Activated naive CD4-positive, alpha-beta T cell treated with anti-CD3 and anti-CD28 coated beads, Interleukin-2, amount 50 U/mL, for 16 hours (primary cell): ENCODE data around the gene CRYAB.
A peak's percentile ranks its signal among the peaks of the same experiment; 100 is the strongest.

Source experiments
- DNase-seq: peaks from one replicate; pipeline ENCODE4 v3.0.0-alpha.2; 2020

The CRYAB gene

DNA sequence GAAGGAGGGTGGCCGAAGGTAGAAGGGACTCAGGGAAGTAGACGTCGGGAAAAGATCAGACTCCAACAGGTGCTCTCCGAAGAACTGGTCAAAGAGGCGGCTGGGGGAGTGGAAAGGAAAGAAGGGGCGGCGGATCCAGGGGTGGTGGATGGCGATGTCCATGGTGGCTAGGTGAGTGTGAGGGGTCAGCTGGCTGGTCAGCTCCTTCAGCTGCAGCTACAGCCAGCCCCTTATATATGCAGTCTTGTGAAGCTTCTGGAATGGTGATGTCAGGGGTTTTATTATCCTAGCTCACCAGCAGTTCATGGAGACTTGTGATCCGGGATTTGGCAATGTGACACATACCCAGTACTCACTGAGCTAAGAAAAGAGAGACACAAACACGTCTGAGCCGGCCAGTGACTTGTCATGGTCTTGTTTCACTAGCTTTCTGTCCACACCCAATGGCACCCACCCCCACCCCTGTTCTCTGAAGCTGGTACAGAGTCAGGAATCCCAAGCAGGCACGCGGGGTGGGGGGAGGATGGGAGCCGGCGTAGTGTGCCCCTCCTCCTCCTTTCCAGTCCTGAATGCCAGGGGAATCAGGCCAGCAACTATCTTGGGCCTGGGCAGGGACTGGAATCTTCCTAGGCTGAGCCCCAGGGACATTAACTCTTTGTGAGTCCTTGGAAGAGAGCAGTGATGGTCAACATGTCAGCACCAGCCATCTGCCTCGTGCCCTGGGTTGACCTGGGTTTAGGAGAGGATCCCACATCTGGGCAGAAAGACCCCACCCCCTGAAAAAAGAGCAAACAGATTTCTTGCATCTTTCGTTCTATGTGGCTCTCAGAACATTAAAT is at the start of gene CRYAB:
CRYAB (minus strand) TSS at position 208 of the 839 bp plus-strand sequence; CDS start at position 162, 46 bp downstream.
- no peak for DNase-seq

DNA sequence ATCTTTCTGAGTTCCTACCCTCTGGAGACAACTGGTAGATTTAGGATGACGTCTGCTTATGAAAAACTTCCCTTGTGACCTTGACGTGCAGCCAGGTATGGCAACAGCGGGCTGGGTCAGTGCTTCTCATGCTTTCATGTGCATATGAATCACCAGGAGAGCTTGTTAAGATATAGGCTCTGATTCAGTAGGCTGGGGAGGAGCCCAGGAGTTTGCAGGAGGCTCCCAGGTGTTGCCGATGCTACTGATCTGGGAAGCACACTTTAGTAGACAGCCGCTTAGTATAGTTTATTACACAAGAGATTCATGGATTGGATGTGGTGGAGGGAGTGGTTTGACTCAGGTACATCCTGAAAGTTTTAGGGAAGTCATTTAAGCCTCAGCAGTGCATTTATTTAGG is 49.3 kb upstream of the CRYAB start:
- no peak for DNase-seq

GRCh38 chr11:111957663-111958444 is 46.3 kb upstream of the CRYAB start:
- no peak for DNase-seq

- no peak for DNase-seq
Observed at GRCh38 chr11:111954154-111954553, 42.6 kb upstream of the CRYAB start.

DNA sequence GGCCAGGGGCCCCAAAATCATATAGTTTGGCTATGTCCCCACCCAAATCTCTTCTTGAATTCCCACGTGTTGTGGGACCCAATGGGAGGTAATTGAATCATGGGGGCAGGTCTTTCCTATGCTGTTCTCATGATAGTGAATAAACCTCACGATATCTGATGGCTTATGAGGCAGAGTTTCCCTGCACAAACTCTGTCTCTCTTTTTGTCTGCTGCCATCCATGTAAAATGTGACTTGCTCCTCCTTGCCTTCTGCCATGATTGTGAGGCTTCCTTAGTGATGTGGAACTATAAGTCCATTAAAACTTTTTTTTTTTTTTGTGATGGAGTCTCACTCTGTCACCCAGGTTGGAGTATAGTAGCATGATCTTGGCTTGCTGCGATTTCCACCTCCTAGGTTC is 40.0 kb upstream of the CRYAB start:
- no peak for DNase-seq

- no peak for DNase-seq
Observed at GRCh38 chr11:111949519-111950426, 38.2 kb upstream of the CRYAB start.

GRCh38 chr11:111947143-111947542 is 35.6 kb upstream of the CRYAB start:
- no peak for DNase-seq

- no peak for DNase-seq
Observed at GRCh38 chr11:111946499-111946898, 34.9 kb upstream of the CRYAB start.

DNA sequence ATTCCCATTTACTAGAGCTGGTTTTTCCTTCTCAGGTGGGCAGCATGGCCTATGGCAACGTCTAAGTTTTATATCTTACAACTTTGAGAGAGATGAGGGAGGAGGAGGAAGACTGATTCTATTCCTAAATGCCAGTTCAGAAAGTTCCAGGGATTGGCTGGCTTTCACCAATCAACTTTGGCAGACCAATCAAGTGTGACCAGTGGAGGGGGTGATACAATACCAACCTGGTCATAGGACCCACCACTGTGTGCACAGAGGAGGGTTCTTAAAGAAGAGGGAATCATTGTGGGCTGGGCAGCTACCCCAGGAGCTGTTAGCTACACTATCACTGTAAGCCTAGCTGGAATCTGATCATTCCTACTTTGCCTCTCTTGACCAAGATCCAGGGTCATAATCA is 33.6 kb upstream of the CRYAB start:
- DNase-seq = no peak

GRCh38 chr11:111944651-111945051 is 33.1 kb upstream of the CRYAB start:
- no peak for DNase-seq

- DNase-seq = no peak
Observed at GRCh38 chr11:111944139-111944538, 32.6 kb upstream of the CRYAB start.

DNA sequence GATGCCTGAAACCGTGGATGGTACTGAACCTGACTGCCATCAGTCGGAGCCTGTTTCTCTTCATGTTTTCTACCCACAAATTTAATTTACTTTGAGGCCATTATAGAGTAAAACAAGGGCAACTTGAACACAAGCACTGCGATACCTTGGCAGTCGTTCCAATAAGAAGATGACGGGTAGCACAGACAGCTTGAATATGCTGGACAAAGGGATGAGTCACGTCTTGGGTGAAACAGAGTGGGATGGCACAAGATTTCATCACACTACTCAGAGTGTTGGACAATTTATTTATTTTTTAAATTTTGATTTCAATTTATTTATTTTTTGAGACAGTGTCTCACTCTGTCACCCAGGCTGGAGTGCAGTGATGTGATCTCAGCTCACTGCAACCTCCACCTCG is 31.3 kb upstream of the CRYAB start:
- DNase-seq = no peak

DNA sequence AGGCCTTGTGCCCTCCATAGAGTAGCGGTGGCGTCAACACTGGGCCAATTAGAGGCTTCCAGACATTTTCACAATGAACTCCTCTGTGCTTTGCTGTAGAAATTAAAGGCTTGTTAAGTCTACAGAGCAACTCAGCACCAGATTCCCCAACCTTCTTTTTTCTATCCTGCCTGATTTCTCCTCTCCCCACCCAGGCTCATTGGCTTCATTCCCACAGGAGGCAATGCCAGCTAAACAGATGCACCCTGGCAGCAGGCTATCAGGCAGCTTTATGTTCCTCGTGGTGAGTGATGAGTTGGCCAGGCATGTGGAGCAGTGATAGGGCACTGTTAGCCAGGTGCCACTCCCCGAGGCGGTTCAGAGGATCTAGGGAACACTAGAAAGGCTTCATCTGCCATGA is 30.4 kb upstream of the CRYAB start:
- DNase-seq = no peak

- no peak for DNase-seq
Observed at GRCh38 chr11:111939836-111940604, 28.4 kb upstream of the CRYAB start.

GRCh38 chr11:111938687-111939160 is 27.2 kb upstream of the CRYAB start:
- DNase-seq = peak; percentile 21

DNA sequence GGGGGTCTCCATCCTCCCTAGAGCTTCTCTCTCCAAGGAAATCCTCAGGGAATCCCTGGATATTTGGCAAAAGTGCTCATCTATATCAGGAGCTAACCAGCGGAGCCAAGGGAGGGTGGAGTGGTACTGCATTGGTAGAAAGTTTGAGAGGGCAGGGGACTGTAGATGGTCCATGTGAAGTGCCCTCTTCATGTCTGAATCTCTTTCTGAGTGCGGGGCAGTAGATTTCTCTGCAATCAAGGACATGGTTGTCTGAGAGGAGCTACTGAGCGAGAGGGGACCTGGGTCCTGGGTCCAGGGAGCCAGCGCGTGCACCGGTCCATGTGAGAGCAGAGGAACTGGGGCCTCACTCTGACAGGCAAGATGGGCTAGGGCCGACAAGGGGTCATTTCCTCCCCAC is 26.3 kb upstream of the CRYAB start:
- DNase-seq = no peak

DNA sequence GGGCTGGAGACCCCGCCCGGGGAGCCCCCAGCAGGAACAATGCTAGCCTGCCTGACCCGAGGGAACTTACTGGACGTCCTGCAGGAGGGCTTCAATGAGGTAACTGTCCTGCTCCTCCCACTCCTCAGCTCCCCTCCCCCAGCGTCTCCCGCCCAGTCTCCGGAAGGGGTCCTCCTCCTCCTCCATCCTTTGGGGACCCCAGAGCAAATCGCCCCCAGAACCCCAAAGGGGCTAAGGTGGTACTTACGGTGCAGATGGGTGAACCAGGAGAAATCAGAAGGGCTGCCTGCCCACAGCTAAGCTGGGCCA is 25.8 kb upstream of the CRYAB start:
- DNase-seq = no peak

DNA sequence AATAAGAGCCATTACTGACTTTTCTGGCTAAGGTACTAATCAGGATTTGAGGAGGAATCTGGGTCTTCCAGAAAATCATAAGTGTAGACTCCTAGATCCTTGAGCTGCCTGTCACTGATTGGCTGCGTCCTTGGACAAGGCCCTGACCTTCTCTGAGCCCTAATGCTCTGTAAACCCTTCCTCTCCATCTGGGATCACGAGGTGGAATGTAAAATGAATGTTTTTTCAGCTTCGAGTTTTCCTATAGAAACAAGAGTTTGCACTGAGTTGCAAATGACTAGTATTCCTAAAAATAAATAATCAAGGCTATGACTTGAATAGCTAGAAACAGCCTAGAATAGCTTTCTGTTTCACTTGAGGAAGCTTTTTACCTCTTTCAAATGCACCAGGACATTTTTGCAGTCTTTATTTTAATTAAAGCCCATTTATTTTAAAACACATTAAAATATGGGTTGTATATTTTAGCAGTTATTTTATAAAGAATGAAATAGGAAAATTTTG is 24.5 kb upstream of the CRYAB start:
- no peak for DNase-seq

GRCh38 chr11:111935317-111936039 is 23.9 kb upstream of the CRYAB start:
- no peak for DNase-seq

DNA sequence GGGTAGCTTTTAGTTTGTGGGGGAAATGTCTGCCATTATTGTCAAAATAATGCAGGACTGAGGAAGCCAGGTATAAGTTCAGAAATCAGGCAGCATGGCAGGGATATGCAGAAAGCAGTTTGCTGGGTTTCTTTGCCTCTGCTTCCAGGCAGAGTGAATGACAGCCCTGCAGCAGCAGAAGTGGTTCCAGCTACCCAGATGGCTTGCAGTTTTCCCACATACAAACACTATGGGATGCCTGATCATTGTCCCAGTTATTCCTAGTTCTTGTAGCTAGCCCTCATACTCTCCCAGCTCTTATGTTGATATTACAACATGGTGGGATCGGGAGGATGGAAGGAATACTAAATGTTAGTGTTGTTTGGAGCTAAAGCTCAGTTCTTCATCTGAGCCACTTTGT is 22.7 kb upstream of the CRYAB start:
- DNase-seq = no peak

DNA sequence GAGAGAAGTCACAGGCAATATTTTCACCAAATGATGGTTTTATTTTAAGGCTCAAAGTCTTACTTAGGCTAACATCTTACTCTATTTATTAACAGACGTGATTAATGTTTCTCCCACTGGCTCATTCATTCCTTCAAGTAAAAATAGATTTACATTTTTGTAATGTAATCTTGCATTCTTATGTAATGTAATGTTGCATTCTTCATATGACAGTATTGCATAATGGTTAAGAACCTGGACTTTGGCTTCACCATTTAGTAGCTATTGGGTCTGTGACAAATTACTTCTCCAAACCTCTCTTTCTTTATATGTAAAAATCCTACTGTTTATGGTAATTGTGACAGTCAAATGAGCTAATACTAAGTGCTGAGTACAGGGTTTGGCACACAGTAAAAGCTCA is 22.3 kb upstream of the CRYAB start:
- DNase-seq = no peak
